ENCODE data around the gene ACTMAP. TPM values are rescaled to one million over a fixed set of nuclear protein-coding genes. Genes with fewer than 3 reads are reported as not detected.
"Not testable (repeated sequence)": the region's sequence is repeated elsewhere in the genome, so short reads cannot be mapped to it uniquely, and the experiment has no call there.

The ACTMAP gene
- total RNA-seq, 2 experiments from 2014 or later = 15.0 to 18.0 TPM

- POLR2A ChIA-PET = no interaction called here
Observed at GRCh38 chr19:40735013-40735771, 15.1 kb downstream of the ACTMAP start.

GRCh38 chr19:40733149-40733548 lies 17.1 kb downstream of the ACTMAP start:
- intact Hi-C loops (cut with DNase I, micrococcal nuclease) = no loop called here
- no peak overlapping the region for H3K27ac Mint-ChIP-seq
- H3K9me3 Mint-ChIP-seq (ENCODE audit: low read depth) = no peaks in the 10 kb centered on the region
- ATAC-seq (no peak), DNase-seq (no peak)
- ChIA-PET CTCF (interaction anchor here (0.7 to 1.5 kb wide), 3 partner anchors 12 to 909 kb away, joined by 3 to 4 read pairs (median 3); no protein-coding TSS in a partner anchor), POLR2A (no interaction called here)
- no peaks in the 10 kb centered on the region for H3K4me1 Mint-ChIP-seq
- no peak overlapping the region for H3K4me3 Mint-ChIP-seq
- peaks cover 30% of the 10 kb centered on the region for H3K36me3 Mint-ChIP-seq (ENCODE audit: low read depth)
- H3K27me3 Mint-ChIP-seq = no peaks in the 10 kb centered on the region

More at GRCh38 chr19:40735013-40735771, 15.1 kb downstream of the ACTMAP start:
- Mint-ChIP-seq H3K4me3 (no peak overlapping the region), H3K9me3 (ENCODE audit: low read depth) (no peaks in the 10 kb centered on the region), H3K4me1 (no peaks in the 10 kb centered on the region), H3K27ac (no peak overlapping the region), H3K36me3 (ENCODE audit: low read depth) (peaks cover 32% of the 10 kb centered on the region), H3K27me3 (no peaks in the 10 kb centered on the region)
- ATAC-seq (no peak), DNase-seq (no peak)
- CTCF ChIA-PET = interaction anchor here (0.8 to 1.3 kb wide), 2 partner anchors 13 to 15 kb away, joined by 3 to 4 read pairs; partner anchors contain the start of gene ACTMAP
- intact Hi-C loops (cut with DNase I, micrococcal nuclease) = no loop called here

- H3K4me3 Mint-ChIP-seq; H3K9me3 Mint-ChIP-seq (ENCODE audit: low read depth); intact Hi-C loops (cut with DNase I, micrococcal nuclease); H3K4me1 Mint-ChIP-seq; DNase-seq; H3K27me3 Mint-ChIP-seq; H3K27ac Mint-ChIP-seq; POLR2A ChIA-PET; ATAC-seq: not testable (repeated sequence)
- CTCF ChIA-PET = interaction anchor here (1.2 to 1.5 kb wide), 2 partner anchors 11 to 88 kb away, joined by 3 read pairs; no protein-coding TSS in a partner anchor
- peaks cover 29% of the 10 kb centered on the region for H3K36me3 Mint-ChIP-seq (ENCODE audit: low read depth)
Observed at GRCh38 chr19:40732304-40732703, 18.0 kb downstream of the ACTMAP start.

GRCh38 chr19:40730065-40730464 lies 20.2 kb downstream of the ACTMAP start:
- H3K4me3 Mint-ChIP-seq; DNase-seq; H3K9me3 Mint-ChIP-seq (ENCODE audit: low read depth); H3K4me1 Mint-ChIP-seq; H3K27ac Mint-ChIP-seq; H3K27me3 Mint-ChIP-seq; intact Hi-C loops (cut with DNase I, micrococcal nuclease); ATAC-seq: not testable (repeated sequence)
- ChIA-PET CTCF (interaction anchor here (1.0 kb wide), 1 partner anchor 67 kb away, joined by 3 read pairs; no protein-coding TSS in a partner anchor), POLR2A (interaction anchor here (0.7 kb wide), 1 partner anchor 27 kb away, joined by 3 read pairs; no protein-coding TSS in a partner anchor)
- peaks cover 31% of the 10 kb centered on the region for H3K36me3 Mint-ChIP-seq (ENCODE audit: low read depth)

GRCh38 chr19:40726279-40726678 lies 24.0 kb downstream of the ACTMAP start:
- Mint-ChIP-seq H3K9me3 (ENCODE audit: low read depth) (no peaks in the 10 kb centered on the region), H3K4me3 (no peak overlapping the region), H3K36me3 (ENCODE audit: low read depth) (peaks cover 38% of the 10 kb centered on the region), H3K4me1 (peaks cover 25% of the 10 kb centered on the region), H3K27me3 (no peaks in the 10 kb centered on the region), H3K27ac (no peak overlapping the region)
- ChIA-PET CTCF (no interaction called here), POLR2A (no interaction called here)
- no peak for DNase-seq
- intact Hi-C loops (cut with DNase I, micrococcal nuclease) = no loop called here
- no peak for ATAC-seq

- ATAC-seq (peak; percentile 93), DNase-seq (peak; percentile 29)
- peaks cover 38% of the 10 kb centered on the region for H3K4me1 Mint-ChIP-seq
- H3K27me3 Mint-ChIP-seq = no peaks in the 10 kb centered on the region
- CTCF ChIA-PET = interaction anchor here (0.6 to 1.3 kb wide), 2 partner anchors 95 to 1508 kb away, joined by 3 to 5 read pairs; no protein-coding TSS in a partner anchor
- peak overlapping the region; percentile 78 for H3K27ac Mint-ChIP-seq
- peaks cover 38% of the 10 kb centered on the region for H3K36me3 Mint-ChIP-seq (ENCODE audit: low read depth)
- H3K9me3 Mint-ChIP-seq (ENCODE audit: low read depth) = no peaks in the 10 kb centered on the region
- POLR2A ChIA-PET = interaction anchor here (0.5 kb wide), 1 partner anchor 45 kb away, joined by 3 read pairs; no protein-coding TSS in a partner anchor
- H3K4me3 Mint-ChIP-seq = no peak overlapping the region
- intact Hi-C loops (cut with DNase I, micrococcal nuclease) = loop anchor here in 1 of 2 experiments (2.0 kb wide), 1 partner anchor 26 kb away; the partner anchor contains the start of genes ACTMAP and SNRPA
Observed at GRCh38 chr19:40724855-40725254, 25.4 kb downstream of the ACTMAP start.

- Mint-ChIP-seq H3K27ac (peak overlapping the region; percentile 70), H3K4me3 (no peak overlapping the region), H3K36me3 (ENCODE audit: low read depth) (peaks cover 38% of the 10 kb centered on the region), H3K4me1 (peaks cover 43% of the 10 kb centered on the region), H3K9me3 (ENCODE audit: low read depth) (no peaks in the 10 kb centered on the region), H3K27me3 (no peaks in the 10 kb centered on the region)
- peak; percentile 73 for ATAC-seq
- intact Hi-C loops (cut with DNase I, micrococcal nuclease) = loop anchor here in 1 of 2 experiments (2.0 kb wide), 1 partner anchor 26 kb away; the partner anchor contains the start of genes ACTMAP and SNRPA
- POLR2A ChIA-PET = interaction anchor here (0.5 kb wide), 1 partner anchor 46 kb away, joined by 3 read pairs; no protein-coding TSS in a partner anchor
- CTCF ChIA-PET = interaction anchor here (1.3 kb wide), 1 partner anchor 96 kb away, joined by 5 read pairs; no protein-coding TSS in a partner anchor
- DNase-seq = peak; percentile 23
Observed at GRCh38 chr19:40724315-40724714, 26.0 kb downstream of the ACTMAP start.

GRCh38 chr19:40723661-40724254 lies 26.5 kb downstream of the ACTMAP start:
- Mint-ChIP-seq H3K36me3 (ENCODE audit: low read depth) (peaks cover 38% of the 10 kb centered on the region), H3K4me3 (no peak overlapping the region), H3K9me3 (ENCODE audit: low read depth) (no peaks in the 10 kb centered on the region), H3K27ac (no peak overlapping the region), H3K27me3 (no peaks in the 10 kb centered on the region), H3K4me1 (peaks cover 45% of the 10 kb centered on the region)
- intact Hi-C loops (cut with DNase I, micrococcal nuclease) = loop anchor here in 1 of 2 experiments (2.0 kb wide), 1 partner anchor 27 kb away; the partner anchor contains the start of genes ACTMAP and SNRPA
- ChIA-PET CTCF (interaction anchor here (1.3 kb wide), 1 partner anchor 96 kb away, joined by 5 read pairs; no protein-coding TSS in a partner anchor), POLR2A (no interaction called here)
- ATAC-seq (no peak), DNase-seq (no peak)

- H3K36me3 Mint-ChIP-seq (ENCODE audit: low read depth) = peaks cover 34% of the 10 kb centered on the region
- no peak overlapping the region for H3K27ac Mint-ChIP-seq
- intact Hi-C loops (cut with DNase I, micrococcal nuclease) = no loop called here
- POLR2A ChIA-PET = interaction anchor here (0.6 to 1.0 kb wide), 3 partner anchors 30 to 585 kb away, joined by 4 to 7 read pairs (median 5); no protein-coding TSS in a partner anchor
- no peak for ATAC-seq
- H3K4me3 Mint-ChIP-seq = no peak overlapping the region
- no peak for DNase-seq
- H3K9me3 Mint-ChIP-seq (ENCODE audit: low read depth) = no peaks in the 10 kb centered on the region
- H3K4me1 Mint-ChIP-seq = peaks cover 54% of the 10 kb centered on the region
- CTCF ChIA-PET = interaction anchor here (0.6 to 1.3 kb wide), 6 partner anchors 11 to 87 kb away, joined by 3 to 4 read pairs (median 3); no protein-coding TSS in a partner anchor
- H3K27me3 Mint-ChIP-seq = no peaks in the 10 kb centered on the region
Observed at GRCh38 chr19:40721936-40722661, 28.2 kb downstream of the ACTMAP start.

GRCh38 chr19:40721140-40721486 lies 29.2 kb downstream of the ACTMAP start:
- DNase-seq (no peak), ATAC-seq (no peak)
- ChIA-PET CTCF (interaction anchor here (0.6 to 1.1 kb wide), 3 partner anchors 12 to 542 kb away, joined by 3 to 6 read pairs (median 3); no protein-coding TSS in a partner anchor), POLR2A (interaction anchor here (0.7 kb wide), 1 partner anchor 40 kb away, joined by 5 read pairs; no protein-coding TSS in a partner anchor)
- Mint-ChIP-seq H3K27ac (no peak overlapping the region), H3K9me3 (ENCODE audit: low read depth) (no peaks in the 10 kb centered on the region), H3K27me3 (no peaks in the 10 kb centered on the region), H3K36me3 (ENCODE audit: low read depth) (peaks cover 27% of the 10 kb centered on the region), H3K4me1 (peaks cover 58% of the 10 kb centered on the region), H3K4me3 (peak overlapping the region; percentile 15)
- intact Hi-C loops (cut with DNase I, micrococcal nuclease) = no loop called here

Data from activated CD4-positive, alpha-beta T cell treated with anti-CD3 and anti-CD28 coated beads for 36 hours (primary cell).